Ishikawa (cell line): Measurements from ENCODE around the gene CDH23.

Experiments
- CEBPB ChIP-seq: IDR thresholded peaks from 2 replicates; pipeline ENCODE4 v1.6.1; 2012
- CREB1 ChIP-seq: IDR thresholded peaks from 2 replicates; pipeline ENCODE4 v1.6.1; 2012; ENCODE audit warnings: low read depth
- EGR1 ChIP-seq: IDR thresholded peaks from 2 replicates; pipeline ENCODE4 v1.6.1; 2012
- EP300 ChIP-seq: IDR thresholded peaks from 2 replicates; pipeline ENCODE4 v1.6.1; 2012; ENCODE audit warnings: borderline replicate concordance
- FOXM1 ChIP-seq: IDR thresholded peaks from 2 replicates; pipeline ENCODE4 v1.6.1; 2012; ENCODE audit warnings: low read depth, borderline replicate concordance
- MAX ChIP-seq: IDR thresholded peaks from 2 replicates; pipeline ENCODE4 v1.6.1; 2012
- NFIC ChIP-seq: IDR thresholded peaks from 2 replicates; pipeline ENCODE4 v1.6.1; 2012
- RAD21 ChIP-seq: IDR thresholded peaks from 2 replicates; pipeline ENCODE4 v1.6.1; 2012; ENCODE audit warnings: low read depth
- REST ChIP-seq: IDR thresholded peaks from 2 replicates; pipeline ENCODE4 v1.6.1; 2012; ENCODE audit warnings: low read depth, mild to moderate bottlenecking
- TAF1 ChIP-seq: IDR thresholded peaks from 2 replicates; pipeline ENCODE4 v1.6.1; 2012; ENCODE audit warnings: low read depth, mild to moderate bottlenecking
- TCF12 ChIP-seq: IDR thresholded peaks from 2 replicates; pipeline ENCODE4 v1.6.1; 2012; ENCODE audit warnings: low read depth
- TEAD4 ChIP-seq: IDR thresholded peaks from 2 replicates; pipeline ENCODE4 v1.6.1; 2012
- YY1 ChIP-seq: IDR thresholded peaks from 2 replicates; pipeline ENCODE4 v1.6.1; 2012; ENCODE audit warnings: low read depth
- ZBTB7A ChIP-seq: IDR thresholded peaks from 2 replicates; pipeline ENCODE4 v1.6.1; 2012; ENCODE audit warnings: low read depth
- TF ChIP-seq, protein P1 (sequence below): IDR thresholded peaks from 2 replicates; pipeline ENCODE4 v1.6.1; 2012

The CDH23 gene

DNA sequence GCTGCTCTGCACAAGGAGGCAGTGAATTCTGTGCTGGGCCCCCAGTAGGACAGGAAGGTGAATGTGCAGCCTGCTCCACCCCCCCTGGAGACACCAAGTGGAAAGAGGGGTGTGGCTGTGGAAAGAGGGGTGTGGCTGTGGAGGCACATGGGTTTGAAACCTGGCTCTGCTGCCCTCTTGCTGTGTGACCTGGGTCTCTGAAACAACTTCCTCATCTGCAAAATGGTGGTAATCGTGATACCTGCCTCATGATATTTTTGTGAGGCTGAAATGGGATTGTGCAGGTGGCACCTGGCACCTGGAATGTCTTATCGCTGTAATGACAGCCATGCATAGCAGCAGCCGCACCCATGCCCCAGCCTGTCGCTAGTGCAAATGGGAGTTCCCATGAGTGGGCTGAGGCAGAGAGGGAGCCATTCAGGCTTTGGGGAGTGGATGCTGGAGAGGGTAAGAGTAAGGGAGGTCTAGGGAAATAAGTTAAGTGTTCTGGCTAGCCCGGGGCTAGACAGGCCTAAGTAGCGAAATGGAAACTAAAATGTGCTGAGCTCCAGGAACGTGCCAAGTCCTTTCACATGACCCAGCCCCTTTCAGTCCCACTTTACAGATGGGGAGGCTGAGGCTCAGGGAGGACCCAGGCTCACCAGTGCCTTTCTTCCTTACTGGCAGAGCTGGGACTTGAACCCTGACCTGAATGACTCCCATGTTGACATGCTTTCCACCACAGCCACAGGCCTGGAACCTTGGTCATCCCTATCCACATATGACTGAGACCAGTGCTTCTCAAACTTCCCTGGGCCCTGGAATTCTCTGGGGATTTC is 287.8 kb downstream of the CDH23 start:
- TF ChIP-seq MAX = peak; percentile 48; the same call in 1 of the 2 replicates
- no peak for TF ChIP-seq FOXM1
- TF ChIP-seq, protein P1, sequence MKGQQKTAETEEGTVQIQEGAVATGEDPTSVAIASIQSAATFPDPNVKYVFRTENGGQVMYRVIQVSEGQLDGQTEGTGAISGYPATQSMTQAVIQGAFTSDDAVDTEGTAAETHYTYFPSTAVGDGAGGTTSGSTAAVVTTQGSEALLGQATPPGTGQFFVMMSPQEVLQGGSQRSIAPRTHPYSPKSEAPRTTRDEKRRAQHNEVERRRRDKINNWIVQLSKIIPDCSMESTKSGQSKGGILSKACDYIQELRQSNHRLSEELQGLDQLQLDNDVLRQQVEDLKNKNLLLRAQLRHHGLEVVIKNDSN = 0 out of 2 replicates have a peak, but pooled peaks have one; percentile 39
- peak; percentile 49 for TF ChIP-seq RAD21

- TF ChIP-seq CREB1 (no peak), NFIC (0 out of 2 replicates have a peak, but pooled peaks have one; percentile 17)
These were observed 289.0 kb downstream of the CDH23 start for GRCh38 chr10:71685554-71686232.

- no peak for TF ChIP-seq TCF12
- 0 out of 2 replicates have a peak, but pooled peaks have one; percentile 35 for TF ChIP-seq NFIC
These were observed 290.4 kb downstream of the CDH23 start for GRCh38 chr10:71687077-71687476.

- TF ChIP-seq, protein P1 = no peak
- TF ChIP-seq TAF1 (no peak), YY1 (no peak), EP300 (no peak), CEBPB (no peak), ZBTB7A (no peak), MAX (no peak), CREB1 (no peak), RAD21 (no peak), FOXM1 (no peak), TEAD4 (no peak), TCF12 (no peak)
These were observed 290.8 kb downstream of the CDH23 start for GRCh38 chr10:71687480-71687879.

DNA sequence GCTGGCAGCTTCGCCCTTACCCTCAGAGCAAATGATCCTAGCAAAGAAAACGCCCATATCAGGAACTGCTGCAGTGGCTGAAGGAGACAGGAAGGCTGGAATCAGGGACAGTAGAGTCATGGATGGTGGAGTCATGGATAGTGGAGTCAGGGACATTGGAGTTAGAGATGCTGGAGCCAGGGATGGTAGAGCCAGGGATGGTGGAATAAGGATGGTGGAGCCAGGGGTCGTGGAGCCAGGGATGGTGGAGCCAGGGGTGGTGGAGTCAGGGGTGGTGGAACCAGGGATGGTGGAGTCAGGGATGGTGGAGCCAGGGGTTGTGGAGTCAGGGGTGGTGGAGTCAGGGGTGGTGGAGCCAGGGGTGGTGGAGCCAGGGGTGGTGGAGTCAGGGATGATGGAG is 291.5 kb downstream of the CDH23 start:
- TF ChIP-seq CEBPB (no peak), TAF1 (no peak), NFIC (no peak), REST (no peak), TEAD4 (no peak), CREB1 (no peak), YY1 (no peak), TCF12 (no peak), MAX (no peak), EP300 (no peak), RAD21 (no peak), EGR1 (no peak), FOXM1 (no peak)
- TF ChIP-seq, protein P1 = no peak

GRCh38 chr10:71690094-71690720 is 293.5 kb downstream of the CDH23 start:
- TF ChIP-seq CREB1 (no peak), EGR1 (no peak), EP300 (no peak), FOXM1 (no peak), CEBPB (peak; percentile 57; the same call in 1 of the 2 replicates), REST (no peak), RAD21 (no peak), MAX (no peak)
